Measurements from ENCODE around the gene TACR1. TPM values are rescaled to one million over a fixed set of nuclear protein-coding genes. Genes with fewer than 3 reads are reported as not detected.

Gene TACR1
- total RNA-seq, 4 donors from 2014 or later, result 3.3 to 10.8 (median 5.3) TPM

GRCh38 chr2:75138528-75138927, 60.8 kb downstream of the TACR1 start:
- Histone ChIP-seq H3K27me3 (no peaks in the 10 kb centered on the region), H3K36me3 (no peaks in the 10 kb centered on the region), H3K4me1 (peaks cover 0 to 23% (median 2%) of the 10 kb centered on the region in 4 donors), H3K27ac (no peak overlapping the region), H3K9me3 (no peaks in the 10 kb centered on the region), H3K4me3 (no peak overlapping the region)
- no peak for TF ChIP-seq POLR2A (IDR thresholded peaks at IDR 0.05)
- no peak for TF ChIP-seq EP300 (IDR thresholded peaks at IDR 0.05)
- TF ChIP-seq CTCF (IDR thresholded peaks at IDR 0.05), result no peak
- no peak for DNase-seq (ENCODE audit: low spot score in 2 of 2)
- WGBS, 2 donors, result 94 to 100% methylated on average over 1 of the region's 1 CpG

DNA sequence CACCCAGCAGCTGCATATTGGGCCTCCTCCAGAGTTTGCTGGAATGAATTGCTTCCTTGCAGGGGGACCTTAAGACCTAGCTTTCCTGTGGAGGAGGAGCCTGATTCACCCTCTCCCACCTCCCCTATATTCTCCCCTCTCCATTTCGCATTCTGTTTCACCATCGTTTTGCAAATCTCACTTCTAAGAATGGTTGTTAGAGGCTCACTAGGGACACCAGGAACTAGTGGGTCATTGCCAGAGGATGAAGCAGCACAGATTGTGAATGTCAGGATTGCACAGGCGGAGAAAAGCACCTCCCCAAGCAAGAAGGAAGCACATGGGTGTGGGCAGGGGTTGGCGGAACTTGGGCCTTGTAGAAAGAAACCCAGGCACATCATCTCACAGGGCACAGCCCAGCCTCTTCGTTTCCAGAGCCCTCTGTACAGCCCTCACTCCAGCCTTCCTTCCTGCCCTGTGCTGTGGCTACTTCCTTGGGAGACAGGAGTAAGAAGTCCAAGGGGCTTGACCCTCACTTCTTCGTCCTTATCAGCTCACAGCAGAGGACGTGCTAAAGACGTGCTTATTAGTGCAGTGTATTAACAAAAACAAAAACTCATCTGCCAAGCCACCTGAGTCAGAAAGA, 63.4 kb downstream of the TACR1 start:
- no peak for DNase-seq (ENCODE audit: low spot score in 2 of 2)
- WGBS, 2 donors, result 49 to 52% methylated on average over 8 of the region's 8 CpGs
- Histone ChIP-seq H3K9me3 (no peaks in the 10 kb centered on the region), H3K27me3 (no peaks in the 10 kb centered on the region), H3K27ac (no peak overlapping the region), H3K4me3 (no peak overlapping the region), H3K36me3 (no peaks in the 10 kb centered on the region), H3K4me1 (peaks cover 0 to 7% (median 2%) of the 10 kb centered on the region in 4 donors)
- TF ChIP-seq EP300 (IDR thresholded peaks at IDR 0.05), result no peak
- TF ChIP-seq CTCF (IDR thresholded peaks at IDR 0.05), result no peak
- TF ChIP-seq POLR2A (IDR thresholded peaks at IDR 0.05), result no peak

DNA sequence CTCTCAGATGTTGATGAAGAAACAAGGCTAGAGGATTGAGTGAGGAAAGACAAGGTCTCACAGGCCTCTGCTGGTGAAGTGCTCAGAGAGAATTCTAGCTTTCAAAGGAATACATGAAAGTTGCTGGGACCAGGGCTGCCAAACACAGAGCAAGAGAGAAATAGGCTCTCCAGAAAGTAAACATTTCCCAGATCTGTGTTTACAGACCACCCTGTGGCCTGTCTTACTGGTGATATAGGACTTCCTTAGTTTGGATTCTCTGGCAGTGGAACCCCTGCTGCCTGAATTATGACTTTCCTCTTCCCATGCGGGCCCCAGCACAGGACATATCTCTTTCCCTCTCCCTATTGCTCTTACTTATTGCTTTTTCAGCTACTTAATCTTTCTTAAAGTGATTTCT, 64.5 kb downstream of the TACR1 start:
- no peak for TF ChIP-seq POLR2A (IDR thresholded peaks at IDR 0.05)
- TF ChIP-seq CTCF (IDR thresholded peaks at IDR 0.05), result no peak
- no peak for TF ChIP-seq EP300 (IDR thresholded peaks at IDR 0.05)
- H3K4me1 ChIP-seq, result peaks cover 0 to 7% (median 2%) of the 10 kb centered on the region in 4 donors
- no peaks in the 10 kb centered on the region for H3K9me3 ChIP-seq
- DNase-seq (ENCODE audit: low spot score in 2 of 2), result no peak
- WGBS, 2 donors, result 72 to 79% methylated on average over 1 of the region's 1 CpG
- no peaks in the 10 kb centered on the region for H3K36me3 ChIP-seq
- H3K27ac ChIP-seq, result no peak overlapping the region
- H3K27me3 ChIP-seq, result no peaks in the 10 kb centered on the region
- H3K4me3 ChIP-seq, result no peak overlapping the region

GRCh38 chr2:75133621-75134570, 65.4 kb downstream of the TACR1 start:
- no peak for DNase-seq (ENCODE audit: low spot score in 2 of 2)
- no peak overlapping the region for H3K27ac ChIP-seq
- TF ChIP-seq POLR2A (IDR thresholded peaks at IDR 0.05) (no peak), CTCF (IDR thresholded peaks at IDR 0.05) (no peak), EP300 (IDR thresholded peaks at IDR 0.05) (no peak)
- no peaks in the 10 kb centered on the region for H3K36me3 ChIP-seq
- no peaks in the 10 kb centered on the region for H3K27me3 ChIP-seq
- WGBS, 2 donors, result 71% methylated on average over 9 of the region's 9 CpGs
- no peaks in the 10 kb centered on the region for H3K9me3 ChIP-seq
- no peak overlapping the region for H3K4me3 ChIP-seq
- H3K4me1 ChIP-seq, result peaks cover 0 to 7% (median 2%) of the 10 kb centered on the region in 4 donors

DNA sequence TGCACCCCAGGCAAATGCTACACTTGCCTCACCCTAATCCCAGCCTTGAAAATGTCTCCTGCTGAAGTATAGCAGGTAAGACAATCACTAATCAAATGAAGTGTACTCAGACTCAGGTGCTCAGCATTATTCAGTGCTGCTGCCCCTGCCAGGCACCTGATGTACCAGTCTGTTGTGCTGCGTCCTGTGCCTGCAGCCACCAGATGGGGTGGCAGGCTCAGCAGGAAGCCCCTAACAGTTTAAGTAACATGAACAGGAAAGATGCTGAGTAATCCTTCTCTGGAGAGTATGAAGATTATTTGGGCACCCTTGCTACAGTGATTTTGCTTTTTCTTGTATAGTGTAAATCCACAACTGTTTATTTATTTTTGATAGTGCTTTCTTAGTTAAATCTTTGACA, 69.1 kb downstream of the TACR1 start:
- no peak for DNase-seq (ENCODE audit: low spot score in 2 of 2)
- H3K36me3 ChIP-seq, result no peaks in the 10 kb centered on the region
- no peak overlapping the region for H3K4me3 ChIP-seq
- H3K27me3 ChIP-seq, result no peaks in the 10 kb centered on the region
- H3K4me1 ChIP-seq, result peaks cover 0 to 7% (median 2%) of the 10 kb centered on the region in 4 donors
- WGBS, 2 donors, result 65 to 67% methylated on average over 1 of the region's 1 CpG
- TF ChIP-seq EP300 (IDR thresholded peaks at IDR 0.05) (no peak), POLR2A (IDR thresholded peaks at IDR 0.05) (no peak), CTCF (IDR thresholded peaks at IDR 0.05) (no peak)
- peaks cover 0 to 13% (median 0%) of the 10 kb centered on the region in 4 donors for H3K9me3 ChIP-seq
- no peak overlapping the region for H3K27ac ChIP-seq
